Natural killer cell (primary cell): Measurements from ENCODE around the gene MACF1. TPM values are rescaled to one million over a fixed set of nuclear protein-coding genes. Genes with fewer than 3 reads are reported as not detected.

ENCODE experiments used
- ATAC-seq, 3 donors: fragments of 150-1000 bp in 2 of 3; fragments of 200-7000 bp in 1 of 3; cut with Tn5 transposase; 1 replicate in 1 of 3; 2 replicates in 2 of 3; pipeline ENCODE4 v1.10.0; 2021; ENCODE audit warnings: mild to moderate bottlenecking in 2 of 3, moderate library complexity in 2 of 3
- DNase-seq, 2 donors: peaks; one replicate each; pipeline versions ENCODE4 v3.0.0 to v3.0.0-alpha.2; 2013 to 2021; ENCODE audit warnings: mixed read lengths in 1 of 2
- H3K27ac ChIP-seq: one replicate; pipeline ENCODE4 v1.5.1; 2013; ENCODE audit warnings: mild to moderate bottlenecking, low read length
- H3K27me3 ChIP-seq: one replicate; pipeline ENCODE4 v1.6.1; 2013; ENCODE audit warnings: low read length; ENCODE audit not compliant: control insufficient read depth, insufficient read depth
- H3K36me3 ChIP-seq: one replicate; pipeline ENCODE4 v1.6.1; 2013; ENCODE audit warnings: low read length; ENCODE audit not compliant: control insufficient read depth, insufficient read depth
- H3K4me1 ChIP-seq: one replicate; pipeline ENCODE4 v1.6.1; 2013; ENCODE audit warnings: low read length; ENCODE audit not compliant: control insufficient read depth, insufficient read depth
- H3K4me3 ChIP-seq: one replicate; pipeline ENCODE4 v1.5.1; 2013; ENCODE audit warnings: low read length
- H3K9me3 ChIP-seq: one replicate; pipeline ENCODE4 v1.6.1; 2013; ENCODE audit warnings: low read length; ENCODE audit not compliant: control insufficient read depth, insufficient read depth
- H3K27ac Mint-ChIP-seq, 2 donors: one replicate each; pipeline ENCODE4 v1.8.0; 2022; ENCODE audit warnings: mild to moderate bottlenecking in 2 of 2, mixed read lengths in 2 of 2, moderate library complexity in 1 of 2
- H3K27me3 Mint-ChIP-seq, 2 donors: one replicate each; pipeline ENCODE4 v1.8.0; 2022; ENCODE audit warnings: low read depth in 2 of 2, mixed read lengths in 2 of 2
- H3K36me3 Mint-ChIP-seq: one replicate; pipeline ENCODE4 v1.8.0; 2022; ENCODE audit warnings: mixed read lengths
- H3K4me1 Mint-ChIP-seq, 2 donors: one replicate each; pipeline ENCODE4 v1.8.0; 2022; ENCODE audit warnings: mixed read lengths in 2 of 2
- H3K4me3 Mint-ChIP-seq: one replicate; pipeline ENCODE4 v1.8.0; 2022; ENCODE audit warnings: mild to moderate bottlenecking, moderate library complexity, mixed read lengths
- H3K9me3 Mint-ChIP-seq, 2 donors: one replicate each; pipeline ENCODE4 v1.8.0; 2022; ENCODE audit warnings: mixed read lengths in 2 of 2
- WGBS: methylation state at CpG from one replicate; pipeline ENCODE4 v1.1.7; 2013; ENCODE audit warnings: missing lambda C conversion rate; ENCODE audit not compliant: insufficient coverage; 5-methylcytosine and 5-hydroxymethylcytosine counted together
- intact Hi-C: fragments of 100-400 bp; cut with micrococcal nuclease; formaldehyde crosslinking; loops from one replicate; pipeline ENCODE4 v1.14.2; 2022
- total RNA-seq, 4 donors: library from RNA; stranded (reverse); fragments of 120-200 nt in 1 of 4; gene quantifications; one replicate each; pipeline versions ENCODE4 v1.2.3 to v1.2.4, GENCODE V29; 2013 to 2022
- TF ChIP-seq, protein P1 (sequence below): fragments of 200-600 bp; IDR thresholded peaks from one replicate; pipeline ENCODE4 v1.8.0; 2022; ENCODE audit warnings: antibody characterized with exemption

Gene MACF1
- total RNA-seq, 3 donors from 2014 or later (not counting 1 experiment from before 2014, with no cell fraction given) = 752 to 811 (median 752) TPM

DNA sequence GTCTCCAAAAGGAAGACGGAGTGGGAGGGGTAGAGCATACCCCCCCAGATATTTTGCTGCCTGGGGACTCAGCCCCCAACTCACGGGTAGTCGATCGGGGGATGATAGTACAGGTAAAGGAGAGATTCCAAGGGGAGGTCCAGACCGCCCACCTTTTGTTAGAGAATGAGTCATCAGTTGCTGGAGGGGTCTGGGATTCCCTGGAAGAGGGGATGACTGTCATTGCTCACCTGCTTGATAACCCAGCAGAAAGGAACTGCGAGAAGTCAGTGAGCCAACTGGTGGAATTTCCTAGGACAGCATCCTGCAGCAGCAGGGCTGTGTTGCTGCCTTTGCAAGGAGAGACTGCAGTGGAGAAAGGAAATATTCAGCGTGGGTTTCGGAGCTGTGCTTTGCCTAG, 64.4 kb downstream of the MACF1 start:
- H3K27me3 Mint-ChIP-seq = no peaks in the 10 kb centered on the region
- no peak overlapping the region for H3K4me3 ChIP-seq
- WGBS = 92% methylated on average over 8 of the region's 8 CpGs
- H3K27ac Mint-ChIP-seq = peak overlapping the region; percentile 87 to 90
- no peak for DNase-seq
- no peaks in the 10 kb centered on the region for H3K36me3 Mint-ChIP-seq
- intact Hi-C loops = no loop called here
- peaks cover 15% of the 10 kb centered on the region for H3K36me3 ChIP-seq
- TF ChIP-seq, protein P1, sequence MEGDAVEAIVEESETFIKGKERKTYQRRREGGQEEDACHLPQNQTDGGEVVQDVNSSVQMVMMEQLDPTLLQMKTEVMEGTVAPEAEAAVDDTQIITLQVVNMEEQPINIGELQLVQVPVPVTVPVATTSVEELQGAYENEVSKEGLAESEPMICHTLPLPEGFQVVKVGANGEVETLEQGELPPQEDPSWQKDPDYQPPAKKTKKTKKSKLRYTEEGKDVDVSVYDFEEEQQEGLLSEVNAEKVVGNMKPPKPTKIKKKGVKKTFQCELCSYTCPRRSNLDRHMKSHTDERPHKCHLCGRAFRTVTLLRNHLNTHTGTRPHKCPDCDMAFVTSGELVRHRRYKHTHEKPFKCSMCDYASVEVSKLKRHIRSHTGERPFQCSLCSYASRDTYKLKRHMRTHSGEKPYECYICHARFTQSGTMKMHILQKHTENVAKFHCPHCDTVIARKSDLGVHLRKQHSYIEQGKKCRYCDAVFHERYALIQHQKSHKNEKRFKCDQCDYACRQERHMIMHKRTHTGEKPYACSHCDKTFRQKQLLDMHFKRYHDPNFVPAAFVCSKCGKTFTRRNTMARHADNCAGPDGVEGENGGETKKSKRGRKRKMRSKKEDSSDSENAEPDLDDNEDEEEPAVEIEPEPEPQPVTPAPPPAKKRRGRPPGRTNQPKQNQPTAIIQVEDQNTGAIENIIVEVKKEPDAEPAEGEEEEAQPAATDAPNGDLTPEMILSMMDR = no peak
- H3K27me3 ChIP-seq = no peaks in the 10 kb centered on the region
- peaks cover 32% of the 10 kb centered on the region for H3K4me1 ChIP-seq
- no peak overlapping the region for H3K4me3 Mint-ChIP-seq
- peaks cover 84 to 86% of the 10 kb centered on the region in 2 donors for H3K4me1 Mint-ChIP-seq
- no peaks in the 10 kb centered on the region for H3K9me3 ChIP-seq
- no peaks in the 10 kb centered on the region for H3K9me3 Mint-ChIP-seq
- peak overlapping the region; percentile 35 for H3K27ac ChIP-seq
- ATAC-seq = no peak

DNA sequence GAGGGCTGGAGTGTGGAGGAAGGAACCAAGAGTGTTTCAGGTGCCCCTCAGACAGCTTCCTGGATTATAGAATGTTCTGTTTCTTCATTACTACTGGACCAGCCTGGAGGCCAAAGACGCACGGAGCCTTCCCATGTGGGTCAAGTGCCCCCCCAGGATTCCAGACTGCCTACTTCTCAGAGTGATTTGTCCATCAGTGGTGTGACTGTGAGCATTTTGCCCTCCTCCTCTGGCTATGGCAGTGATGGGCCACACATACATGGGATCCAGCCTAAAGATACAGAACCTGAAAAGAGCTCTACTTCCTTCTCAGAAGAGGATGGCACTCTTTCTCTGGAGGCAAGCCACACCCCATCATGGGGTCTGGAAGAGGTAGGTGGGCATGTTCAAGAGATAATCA, 64.9 kb downstream of the MACF1 start:
- 94% methylated on average over 2 of the region's 2 CpGs for WGBS
- no peaks in the 10 kb centered on the region for H3K27me3 ChIP-seq
- H3K27ac ChIP-seq = peak overlapping the region; percentile 35
- H3K9me3 ChIP-seq = no peaks in the 10 kb centered on the region
- Mint-ChIP-seq H3K4me1 (peaks cover 80 to 84% of the 10 kb centered on the region in 2 donors), H3K4me3 (no peak overlapping the region), H3K36me3 (no peaks in the 10 kb centered on the region), H3K27ac (peak overlapping the region; percentile 87 to 90), H3K27me3 (no peaks in the 10 kb centered on the region), H3K9me3 (no peaks in the 10 kb centered on the region)
- no peak for ATAC-seq
- H3K4me3 ChIP-seq = no peak overlapping the region
- H3K4me1 ChIP-seq = peaks cover 32% of the 10 kb centered on the region
- TF ChIP-seq, protein P1 = no peak
- H3K36me3 ChIP-seq = peaks cover 15% of the 10 kb centered on the region
- intact Hi-C loops = no loop called here
- DNase-seq = no peak

DNA sequence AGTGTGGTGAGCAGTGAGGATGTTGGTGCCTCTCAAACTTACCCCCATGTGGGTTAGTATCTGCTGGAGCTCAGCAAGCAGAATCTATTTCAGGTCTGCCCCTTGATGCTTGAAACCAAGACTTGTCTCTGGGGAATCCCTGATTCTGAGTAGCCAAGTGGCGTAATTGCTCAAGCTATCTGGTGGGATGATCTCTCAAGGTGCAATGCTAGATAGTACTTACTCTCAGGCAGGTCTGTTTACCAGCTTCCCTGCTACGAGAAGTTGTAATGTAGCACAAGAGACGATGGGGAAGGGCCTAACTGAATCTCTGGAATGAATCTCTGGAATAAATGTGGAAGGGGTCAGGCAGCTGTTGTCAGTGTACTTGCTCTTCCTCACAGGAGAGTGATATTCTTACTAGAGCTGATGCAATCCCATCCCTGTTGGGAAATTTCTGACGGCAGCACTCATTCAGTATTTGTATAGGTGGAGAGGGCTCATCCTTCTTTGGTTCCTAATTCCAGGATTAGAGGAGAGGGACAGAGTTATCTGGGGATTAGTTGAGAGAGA, 65.4 kb downstream of the MACF1 start:
- H3K36me3 Mint-ChIP-seq = no peaks in the 10 kb centered on the region
- peak overlapping the region; percentile 35 for H3K27ac ChIP-seq
- peaks cover 32% of the 10 kb centered on the region for H3K4me1 ChIP-seq
- peaks cover 80 to 86% of the 10 kb centered on the region in 2 donors for H3K4me1 Mint-ChIP-seq
- H3K9me3 Mint-ChIP-seq = no peaks in the 10 kb centered on the region
- no peaks in the 10 kb centered on the region for H3K27me3 ChIP-seq
- DNase-seq (peak in 1 of 2 donors; percentile 19), ATAC-seq (peak; percentile 19 to 36 (median 24))
- H3K27ac Mint-ChIP-seq = peak overlapping the region; percentile 87 to 90
- no peaks in the 10 kb centered on the region for H3K9me3 ChIP-seq
- H3K4me3 ChIP-seq = no peak overlapping the region
- peak overlapping the region; percentile 0 for H3K4me3 Mint-ChIP-seq
- intact Hi-C loops = no loop called here
- no peaks in the 10 kb centered on the region for H3K27me3 Mint-ChIP-seq
- H3K36me3 ChIP-seq = peaks cover 15% of the 10 kb centered on the region
- TF ChIP-seq, protein P1 = no peak
- 68% methylated on average over 4 of the region's 4 CpGs for WGBS

DNA sequence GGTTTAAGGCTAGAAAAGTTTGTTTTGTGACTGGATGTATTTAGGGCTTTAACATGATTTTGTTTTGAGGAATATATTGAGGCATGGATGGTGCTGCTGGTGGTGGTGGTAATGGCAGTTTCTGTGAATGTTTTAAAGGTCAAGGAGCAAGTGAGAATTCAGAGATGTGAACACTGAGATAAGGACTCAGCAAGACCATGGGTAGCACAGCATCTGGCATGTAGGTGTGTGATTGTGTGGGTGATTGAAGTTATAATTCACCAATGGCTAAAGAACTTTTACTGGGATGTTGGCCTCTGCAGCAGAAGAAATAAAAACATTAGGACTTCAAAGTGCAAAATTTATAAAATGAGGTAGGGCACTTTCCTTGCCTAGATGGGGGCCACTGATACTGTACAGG, 65.9 kb downstream of the MACF1 start:
- H3K27ac ChIP-seq = no peak overlapping the region
- ATAC-seq (no peak), DNase-seq (no peak)
- peaks cover 15% of the 10 kb centered on the region for H3K36me3 ChIP-seq
- no peaks in the 10 kb centered on the region for H3K27me3 ChIP-seq
- intact Hi-C loops = no loop called here
- no peaks in the 10 kb centered on the region for H3K36me3 Mint-ChIP-seq
- TF ChIP-seq, protein P1 = no peak
- H3K9me3 ChIP-seq = no peaks in the 10 kb centered on the region
- peak overlapping the region; percentile 87 to 90 for H3K27ac Mint-ChIP-seq
- peaks cover 75 to 82% of the 10 kb centered on the region in 2 donors for H3K4me1 Mint-ChIP-seq
- H3K27me3 Mint-ChIP-seq = no peaks in the 10 kb centered on the region
- H3K4me1 ChIP-seq = peaks cover 32% of the 10 kb centered on the region
- H3K4me3 ChIP-seq = no peak overlapping the region
- peak overlapping the region; percentile 0 for H3K4me3 Mint-ChIP-seq
- no peaks in the 10 kb centered on the region for H3K9me3 Mint-ChIP-seq
